ENCODE measurements around the gene OTUD6A.

Gene OTUD6A, protein sequence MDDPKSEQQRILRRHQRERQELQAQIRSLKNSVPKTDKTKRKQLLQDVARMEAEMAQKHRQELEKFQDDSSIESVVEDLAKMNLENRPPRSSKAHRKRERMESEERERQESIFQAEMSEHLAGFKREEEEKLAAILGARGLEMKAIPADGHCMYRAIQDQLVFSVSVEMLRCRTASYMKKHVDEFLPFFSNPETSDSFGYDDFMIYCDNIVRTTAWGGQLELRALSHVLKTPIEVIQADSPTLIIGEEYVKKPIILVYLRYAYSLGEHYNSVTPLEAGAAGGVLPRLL

GRCh38 chrX:70062076-70062475 lies at the start of gene OTUD6A:
Gene OTUD6A (plus strand): TSS chrX:70062457. CDS start chrX:70062525, 68 bp downstream.
- DNase-seq (ENCODE audit: low read depth): no peak

DNA sequence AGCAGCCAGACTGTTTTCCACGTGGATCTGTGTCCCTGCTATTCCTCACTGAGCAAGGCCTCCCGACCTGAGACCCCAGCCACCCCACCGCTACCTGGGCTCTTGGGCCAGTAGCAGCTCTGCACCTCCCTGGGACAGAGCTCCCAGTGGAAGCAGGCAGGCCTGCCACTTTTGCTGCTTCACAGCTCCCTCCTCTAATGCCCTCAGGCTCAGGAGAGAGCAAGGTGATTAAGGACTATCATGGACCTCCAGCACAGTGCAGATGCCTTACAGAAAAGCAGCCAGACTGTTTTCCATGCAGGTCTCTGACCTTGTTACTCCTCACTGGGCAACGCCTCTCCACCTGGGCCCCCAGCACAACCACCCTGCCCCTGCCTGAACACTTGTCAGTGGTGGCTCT lies 49.5 kb upstream of the OTUD6A start:
- no peak for DNase-seq (ENCODE audit: low read depth)

DNA sequence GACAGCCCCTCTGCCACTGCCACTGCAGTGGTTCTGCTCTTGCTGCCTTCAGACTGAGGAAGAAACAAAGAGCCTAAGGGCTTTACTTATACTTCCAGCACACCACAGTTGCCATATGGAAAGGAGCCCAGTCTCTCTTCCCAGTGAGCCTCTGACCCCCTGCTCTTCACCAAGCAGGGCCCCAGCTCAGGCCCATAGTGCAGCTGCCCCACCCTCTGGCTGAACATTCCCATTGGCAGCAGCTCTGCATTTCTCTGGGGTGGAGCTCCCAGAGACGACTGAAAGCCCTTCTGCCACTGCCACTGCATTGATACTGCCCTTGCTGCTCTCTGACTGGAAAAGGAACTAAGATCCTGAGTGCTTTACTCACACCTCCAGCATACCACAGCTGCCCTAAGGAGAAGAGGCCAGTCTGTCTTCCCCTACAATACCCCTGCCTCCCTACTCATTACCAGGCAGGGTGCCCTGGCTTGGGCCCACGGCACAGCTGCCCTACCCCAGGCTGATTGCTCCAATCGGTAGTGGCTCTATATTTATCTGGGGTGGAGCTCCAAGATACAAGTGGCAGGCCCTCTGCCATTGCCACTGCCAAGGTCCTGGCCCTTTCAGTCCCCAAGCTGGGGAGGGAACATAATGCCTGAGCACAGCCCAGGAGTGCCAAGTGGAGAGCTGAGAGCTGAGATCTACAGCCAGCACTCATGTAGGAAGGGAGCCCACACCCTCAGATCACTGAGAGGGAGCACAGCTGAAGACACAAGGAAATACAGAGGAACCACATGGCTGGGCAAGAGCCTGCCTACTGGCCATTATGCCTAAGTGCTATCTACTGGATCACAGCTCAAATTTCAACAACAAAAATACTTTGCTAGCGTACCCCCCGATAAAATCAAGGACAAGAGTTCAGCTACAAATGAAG lies 48.5 kb upstream of the OTUD6A start:
- DNase-seq (ENCODE audit: low read depth): no peak

DNA sequence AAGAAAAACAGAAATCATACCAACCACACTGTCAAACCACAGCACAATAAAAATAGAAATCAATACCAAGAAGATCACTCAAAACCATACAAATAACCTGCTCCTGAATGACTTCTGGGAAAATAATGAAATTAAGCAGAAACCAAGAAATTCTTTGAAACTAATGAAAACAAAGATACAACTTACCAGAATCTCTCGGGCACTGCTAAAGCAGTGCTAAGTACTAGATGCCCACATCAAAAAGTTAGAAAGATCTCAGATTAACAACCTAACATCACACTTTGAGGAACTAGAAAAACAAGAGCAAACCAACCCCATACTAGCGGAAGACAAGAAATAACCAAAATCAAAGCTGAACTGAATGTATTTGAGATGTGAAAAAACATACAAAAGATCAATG lies 45.7 kb upstream of the OTUD6A start:
- no peak for DNase-seq (ENCODE audit: low read depth)

- DNase-seq (ENCODE audit: low read depth): no peak
Observed at GRCh38 chrX:70022616-70023015, 39.6 kb upstream of the OTUD6A start.

GRCh38 chrX:70025464-70025863 lies 36.8 kb upstream of the OTUD6A start:
- DNase-seq (ENCODE audit: low read depth): no peak

- DNase-seq (ENCODE audit: low read depth): no peak
Observed at GRCh38 chrX:70026112-70026850, 36.0 kb upstream of the OTUD6A start.

DNA sequence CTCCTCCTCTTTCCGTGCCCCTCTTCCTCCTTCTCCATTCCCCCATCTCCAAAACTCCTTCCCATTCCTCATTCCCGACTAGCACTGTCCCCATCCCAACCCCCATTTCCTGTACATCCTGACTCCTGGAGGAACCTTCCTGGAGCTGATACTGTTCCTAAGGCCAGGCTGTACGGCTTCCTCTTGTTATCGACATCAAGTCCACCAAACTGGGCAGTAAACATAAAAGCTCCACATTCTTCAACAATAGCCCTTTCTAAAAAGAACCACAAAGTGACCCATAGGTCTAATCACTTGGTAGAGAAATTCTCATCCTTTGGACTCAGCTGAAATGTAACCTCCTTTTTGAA lies 35.4 kb upstream of the OTUD6A start:
- DNase-seq (ENCODE audit: low read depth): no peak

DNA sequence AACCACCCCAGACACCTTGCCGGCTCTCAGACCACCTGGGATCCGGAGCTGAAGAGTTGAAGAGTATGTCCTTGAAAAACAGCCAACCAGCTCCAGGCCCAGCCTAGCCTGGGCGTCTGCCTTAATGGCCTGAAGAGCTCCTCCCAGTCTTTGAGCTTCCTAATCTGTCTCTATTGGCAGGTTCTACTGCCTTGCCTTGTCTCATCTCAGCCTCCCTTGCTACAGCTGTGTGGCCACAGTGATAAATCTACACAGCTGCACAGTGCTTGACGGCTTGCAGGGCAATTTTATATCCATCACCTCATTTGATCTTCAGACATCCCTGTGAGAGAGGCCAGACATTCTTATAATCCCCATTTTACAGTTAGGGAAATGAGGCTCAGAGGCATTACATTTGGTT lies 32.4 kb upstream of the OTUD6A start:
- no peak for DNase-seq (ENCODE audit: low read depth)

DNA sequence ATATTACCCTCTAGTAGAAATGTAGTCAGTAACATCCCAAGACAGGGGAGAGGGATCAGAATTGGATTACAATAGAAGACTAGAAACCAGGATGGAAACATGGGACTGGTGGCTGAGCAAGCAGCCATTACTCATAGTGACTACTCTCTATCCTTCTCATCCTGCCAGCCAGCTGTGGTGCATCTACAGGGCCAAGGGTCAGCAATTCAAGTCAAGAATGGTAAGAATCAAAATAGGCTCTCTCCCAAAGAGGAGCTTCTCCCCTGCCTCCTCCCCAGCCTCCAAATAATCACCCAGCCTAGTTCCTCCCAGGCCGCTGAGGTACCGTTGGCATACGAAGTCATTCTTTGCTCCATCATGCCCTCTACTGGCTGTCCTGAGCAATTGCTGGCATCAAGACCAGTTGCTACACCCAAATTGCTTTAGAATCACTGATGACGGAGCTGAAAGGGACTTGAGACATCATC lies 31.9 kb upstream of the OTUD6A start:
- no peak for DNase-seq (ENCODE audit: low read depth)

DNA sequence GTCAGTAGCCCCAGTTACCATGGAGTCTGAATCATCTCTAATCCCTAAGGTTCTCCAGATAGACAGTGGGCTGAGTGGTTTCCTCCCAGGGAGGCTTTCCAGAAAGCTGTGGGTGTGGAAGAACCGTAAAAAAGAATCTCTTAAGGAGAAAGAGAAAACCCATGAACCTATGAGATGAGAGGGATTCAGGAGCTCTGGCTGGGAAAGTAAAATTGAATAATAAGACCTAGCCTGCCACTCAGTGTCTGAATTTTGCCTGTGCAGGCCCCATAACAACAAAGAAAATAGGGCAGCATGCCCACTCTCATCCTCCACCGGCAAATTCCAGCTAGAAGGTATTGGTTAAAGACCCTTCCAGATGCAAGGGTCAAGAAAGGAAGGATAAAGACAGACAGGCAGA lies 29.5 kb upstream of the OTUD6A start:
- no peak for DNase-seq (ENCODE audit: low read depth)

DNA sequence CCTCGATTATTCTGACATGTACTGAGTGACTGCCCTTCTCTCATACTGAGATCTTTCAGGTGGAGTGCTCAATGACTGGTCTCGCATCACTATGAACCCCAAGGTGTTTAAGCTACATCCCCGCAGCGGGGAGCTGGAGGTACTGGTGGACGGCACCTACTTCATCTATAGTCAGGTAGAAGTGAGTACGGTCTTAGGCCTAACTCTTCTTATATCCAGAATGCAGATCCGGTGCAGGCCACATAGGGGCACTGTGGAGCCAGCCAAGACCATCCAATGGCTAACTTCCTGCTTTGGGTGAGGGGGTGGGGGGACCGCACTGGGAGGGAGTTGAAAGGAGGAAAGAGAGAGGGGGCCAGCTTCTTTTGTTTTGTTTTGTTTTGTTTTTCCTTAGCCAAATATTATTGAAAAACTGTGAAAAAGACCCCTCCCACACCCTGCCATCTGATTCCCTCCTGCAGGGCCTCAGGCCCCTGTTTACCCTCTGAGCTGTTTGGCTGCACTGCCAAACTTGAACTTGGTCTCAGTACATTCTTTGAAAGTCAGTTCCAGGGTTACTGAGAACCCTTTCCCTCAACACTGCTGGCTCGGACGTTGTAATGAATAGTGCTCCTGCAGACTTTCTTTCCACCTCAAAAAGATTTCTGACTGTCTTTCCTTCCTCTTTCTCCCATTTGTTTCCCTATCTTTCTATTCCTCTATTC lies 28.8 kb upstream of the OTUD6A start:
- DNase-seq (ENCODE audit: low read depth): no peak

GRCh38 chrX:70034646-70035045 lies 27.6 kb upstream of the OTUD6A start:
- no peak for DNase-seq (ENCODE audit: low read depth)

- DNase-seq (ENCODE audit: low read depth): no peak
Observed at GRCh38 chrX:70038515-70038914, 23.7 kb upstream of the OTUD6A start.

DNA sequence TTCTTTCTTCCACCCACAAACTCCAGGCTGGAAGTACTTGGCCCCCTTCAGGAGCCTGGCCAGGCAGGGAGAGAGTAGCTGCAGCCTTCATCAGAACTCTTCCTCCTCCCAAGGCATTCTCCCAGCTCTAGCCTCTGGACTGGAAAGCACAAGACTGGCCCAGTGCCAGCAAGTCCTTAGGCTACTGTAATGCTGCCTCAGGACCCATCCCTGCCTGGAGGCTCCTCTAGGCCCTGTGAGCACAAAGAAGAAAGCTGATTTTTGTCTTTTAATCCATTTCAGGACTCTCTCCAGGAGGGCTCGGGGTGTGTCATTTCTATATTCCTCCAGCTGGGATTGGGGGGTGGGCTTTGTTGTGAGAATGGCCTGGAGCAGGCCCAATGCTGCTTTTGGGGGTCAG lies 23.3 kb upstream of the OTUD6A start:
- DNase-seq (ENCODE audit: low read depth): no peak

DNA sequence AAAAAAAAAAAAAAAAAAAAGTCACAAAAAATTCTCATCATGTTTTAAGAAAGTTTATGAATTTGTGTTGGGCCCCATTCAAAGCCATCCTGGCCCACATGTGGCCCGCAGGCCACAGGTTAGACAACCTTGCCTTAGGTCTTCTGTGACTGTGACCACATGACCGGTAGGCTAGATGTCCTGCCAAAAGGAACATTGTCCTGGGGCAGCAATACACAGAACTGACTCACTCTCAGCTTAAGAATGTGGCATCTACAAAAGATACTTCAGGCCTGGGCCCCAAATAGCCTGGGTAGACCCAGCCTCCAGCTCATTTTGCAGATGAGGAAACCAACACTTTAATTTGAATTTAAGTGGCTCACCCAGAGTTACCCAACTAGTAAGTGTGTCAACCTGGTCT lies 22.5 kb upstream of the OTUD6A start:
- no peak for DNase-seq (ENCODE audit: low read depth)

DNA sequence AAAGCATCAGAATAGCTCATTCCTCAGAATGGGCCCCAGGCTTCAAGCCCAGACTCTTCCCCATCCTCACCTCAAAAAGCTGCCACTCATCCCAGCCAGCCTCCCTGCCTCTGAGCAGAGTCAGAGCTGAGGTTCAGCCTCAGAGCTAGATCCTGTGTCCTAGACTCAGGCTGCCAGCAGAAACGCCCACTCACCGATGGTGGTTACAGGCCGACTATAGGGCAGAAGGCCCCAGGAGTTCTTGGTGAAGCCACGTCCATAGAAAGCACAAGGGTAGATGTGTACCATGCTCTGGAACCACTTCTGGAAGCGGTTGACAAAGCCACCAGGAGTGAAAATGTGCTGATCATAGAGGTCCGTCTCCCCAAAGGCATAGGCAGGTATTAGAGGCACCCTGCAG lies 20.3 kb upstream of the OTUD6A start:
- no peak for DNase-seq (ENCODE audit: low read depth)

GRCh38 chrX:70042399-70043371 lies 19.6 kb upstream of the OTUD6A start:
- DNase-seq (ENCODE audit: low read depth): no peak

DNA sequence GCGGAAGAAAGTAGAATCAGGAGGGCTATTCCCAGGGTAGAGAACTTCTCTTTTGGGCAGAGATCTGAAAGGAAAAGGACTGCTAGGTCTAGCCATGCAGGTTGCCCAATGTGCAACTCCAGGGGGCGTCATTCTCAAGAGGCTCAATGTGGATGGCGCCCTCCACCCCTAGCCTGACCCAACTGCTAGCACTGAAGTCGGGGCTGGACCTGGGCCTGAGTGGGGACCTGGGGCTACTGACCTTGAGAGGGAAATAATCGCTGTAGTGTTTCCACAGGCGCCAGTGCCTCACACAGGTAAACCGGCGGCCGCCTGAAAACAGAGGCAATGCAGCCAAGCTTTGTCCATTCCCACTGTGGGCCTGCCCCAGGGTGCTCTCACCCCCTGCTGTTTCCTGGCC lies 18.6 kb upstream of the OTUD6A start:
- no peak for DNase-seq (ENCODE audit: low read depth)

GRCh38 chrX:70044541-70045245 lies 17.6 kb upstream of the OTUD6A start:
- DNase-seq (ENCODE audit: low read depth): no peak

All from stimulated activated CD8-positive, alpha-beta memory T cell treated with anti-CD3 and anti-CD28 coated beads, Interleukin-7, amount 100 ng/mL, for 24 hours (primary cell).